NCI-H1930 (cell line): ENCODE measurements around the gene NAP1L1.

ENCODE experiments used
- DNase-seq, 2 experiments: peaks; one replicate each; lab custom pipeline; 2025; lab: John Stamatoyannopoulos, UW

The NAP1L1 gene

DNA sequence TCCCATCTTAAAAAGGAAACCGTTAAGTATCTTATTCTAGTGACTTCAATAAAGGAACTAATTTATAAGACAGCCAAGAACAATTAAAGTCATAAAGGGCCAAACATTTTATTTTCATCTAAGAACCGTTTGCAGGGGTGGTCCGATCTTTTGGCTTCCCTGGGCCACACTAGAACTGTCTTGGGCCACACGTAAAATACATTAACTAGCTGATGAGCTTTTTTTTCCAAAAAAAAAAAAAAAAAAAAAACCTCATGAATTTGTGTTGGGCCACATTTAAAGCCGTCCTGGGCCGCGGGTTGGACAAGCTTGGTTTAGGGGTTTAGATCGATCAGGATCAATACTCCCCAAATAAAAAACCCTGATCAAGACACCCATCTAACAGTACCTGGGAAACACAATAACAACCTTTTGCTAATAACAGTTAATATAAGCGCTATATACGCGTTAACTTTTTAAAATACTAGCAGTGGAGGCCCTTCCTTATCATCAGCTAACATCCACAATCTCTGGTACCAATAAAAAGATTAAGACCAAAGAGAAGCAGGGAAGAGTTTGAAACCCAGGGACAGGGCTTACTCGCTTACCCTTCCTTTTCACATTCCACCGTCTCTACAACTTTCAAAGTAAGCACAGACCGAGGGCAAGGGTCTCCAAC, 1.1 kb downstream of the NAP1L1 start:
- no peak for DNase-seq

DNA sequence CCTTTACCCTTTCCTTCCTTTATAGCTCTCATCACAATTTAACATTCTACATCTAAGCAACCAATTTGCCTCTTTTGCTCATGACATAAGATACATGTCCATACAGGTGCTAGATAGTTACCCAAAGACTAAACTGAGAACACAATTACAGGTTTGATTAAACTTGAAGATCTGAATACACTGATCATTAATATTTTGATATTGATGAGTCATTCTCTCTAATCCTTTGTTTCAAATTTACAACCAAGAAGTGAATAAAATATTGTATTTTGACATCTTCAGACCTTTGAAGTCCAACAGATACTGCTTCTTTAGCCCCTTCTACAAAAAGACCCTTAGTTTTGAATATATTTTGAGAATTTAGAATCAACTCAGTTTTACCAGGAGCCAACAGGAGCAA, 2.6 kb downstream of the NAP1L1 start:
- DNase-seq = no peak

DNA sequence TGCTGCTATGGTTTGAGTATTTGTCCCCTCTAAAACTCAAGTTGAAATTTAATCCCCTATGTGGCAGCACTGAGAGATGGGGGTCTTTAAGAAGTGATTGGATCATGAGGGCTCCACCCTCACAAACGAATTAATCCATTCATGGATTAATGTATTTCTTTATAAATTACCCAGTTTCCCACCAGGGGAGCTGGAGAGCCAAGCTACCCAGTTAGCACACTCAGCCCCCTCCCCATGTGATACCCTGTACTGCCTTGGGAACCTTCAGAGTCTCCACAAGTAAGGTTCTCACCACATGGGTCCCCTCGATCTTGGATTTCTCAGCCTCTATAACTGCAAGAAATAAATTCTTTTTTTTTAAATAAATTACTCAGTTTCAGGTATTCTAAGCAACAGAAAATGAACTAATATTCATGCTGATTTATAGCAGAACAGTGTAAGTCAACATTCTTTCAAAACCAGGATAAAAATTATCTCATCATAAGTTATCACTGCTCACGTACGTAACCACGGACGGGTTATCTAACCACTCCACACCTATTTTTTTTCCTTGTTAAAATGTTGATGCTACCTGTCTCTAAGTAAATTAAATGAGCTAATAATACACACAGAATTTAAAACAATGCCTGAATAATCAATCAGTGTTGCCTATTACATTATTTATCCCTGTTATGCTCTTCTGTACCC, 3.6 kb downstream of the NAP1L1 start:
- no peak for DNase-seq

DNA sequence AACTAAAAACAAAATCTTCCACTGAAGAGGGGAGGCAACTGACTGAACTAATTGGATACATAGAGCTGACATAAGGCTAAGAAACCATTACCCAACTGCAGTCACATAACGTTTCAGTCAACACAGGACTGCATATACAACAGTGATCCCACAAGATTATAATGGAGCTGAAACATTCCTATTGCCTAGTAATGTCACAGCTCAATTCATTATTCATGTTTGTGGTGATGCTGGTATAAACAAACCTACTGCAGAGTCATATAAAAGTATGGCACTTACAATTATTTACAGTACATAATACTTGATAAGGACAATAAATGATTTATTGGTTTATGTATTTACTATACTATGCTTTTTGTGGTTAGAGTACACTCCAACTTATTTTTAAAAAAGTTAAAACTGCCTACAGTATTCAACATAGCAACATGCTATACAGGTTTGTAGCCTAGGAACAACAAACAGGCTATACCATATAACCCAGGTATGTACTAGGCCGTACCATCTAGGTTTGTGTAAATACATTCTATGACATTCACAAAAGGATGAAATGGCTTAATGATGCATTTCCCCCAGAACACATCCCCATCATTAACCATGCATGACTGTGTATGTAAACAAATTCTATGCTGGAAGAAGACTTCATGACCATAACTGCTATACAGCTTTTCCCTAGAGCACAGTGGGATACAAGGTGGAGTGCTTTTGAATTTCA, 4.3 kb downstream of the NAP1L1 start:
- DNase-seq = no peak

DNA sequence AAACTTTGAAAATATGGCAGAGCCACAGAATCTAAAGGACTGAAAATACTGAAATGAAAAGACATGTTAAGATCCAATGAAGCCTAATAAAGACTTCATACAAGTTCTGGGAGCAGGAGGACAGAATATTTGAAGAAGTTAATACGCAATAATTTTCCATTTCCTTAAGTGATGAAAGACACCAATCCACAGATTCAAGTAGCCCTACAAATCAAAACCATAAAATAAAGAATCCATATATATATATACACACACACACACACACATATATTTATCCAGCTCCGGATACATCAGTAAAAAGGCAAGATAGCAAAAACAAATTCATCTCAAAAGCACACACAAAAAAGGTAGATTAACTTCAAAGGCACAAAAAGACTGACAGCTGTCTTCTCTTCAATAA, 5.7 kb downstream of the NAP1L1 start:
- no peak for DNase-seq

DNA sequence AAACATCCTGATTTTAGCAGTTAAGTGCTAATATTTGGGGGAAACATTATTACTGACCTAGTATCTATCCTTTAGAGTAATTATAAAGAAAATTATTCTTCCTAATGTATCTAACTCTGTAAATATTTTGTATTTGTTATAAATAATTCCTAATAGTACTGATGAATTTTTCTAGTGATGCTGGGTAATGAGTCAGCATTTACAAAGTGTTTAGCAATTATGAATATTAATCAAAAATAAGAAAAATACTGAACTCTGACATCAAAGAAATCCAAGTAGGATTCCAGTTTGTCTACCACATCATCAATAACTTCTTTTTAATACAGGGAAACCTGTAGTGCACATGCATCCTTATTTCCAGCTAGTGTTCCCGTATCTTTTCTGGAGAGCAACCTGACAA, 9.0 kb downstream of the NAP1L1 start:
- no peak for DNase-seq

DNA sequence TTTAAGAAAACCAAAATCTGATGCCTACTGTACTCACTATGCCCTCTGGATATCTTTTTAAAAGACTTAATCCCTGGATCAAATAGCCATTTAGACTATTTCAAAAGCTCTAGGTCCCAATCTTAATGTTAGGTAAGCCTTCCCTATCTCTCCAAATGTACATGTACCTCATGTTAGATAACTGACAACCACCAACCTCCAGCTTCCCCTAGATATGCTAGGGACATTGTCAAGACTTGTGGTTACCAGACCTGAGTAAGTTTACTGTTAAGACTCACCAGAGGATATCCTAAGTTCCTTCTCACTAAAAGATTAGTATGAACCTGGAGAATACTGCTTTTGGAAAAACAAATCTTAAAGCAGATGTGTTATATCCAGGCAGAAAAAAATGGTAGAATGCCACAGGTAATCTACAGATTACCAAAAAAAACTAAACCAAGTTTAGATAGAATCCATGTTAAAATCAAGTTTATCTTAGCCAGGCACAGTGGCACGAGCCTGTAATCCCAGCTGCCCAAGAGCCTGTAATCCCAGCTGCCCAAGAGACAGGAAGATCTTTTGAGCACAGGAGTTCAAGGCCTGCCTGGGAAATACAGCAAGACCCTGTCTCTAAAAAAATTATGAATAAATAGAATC, 9.7 kb downstream of the NAP1L1 start:
- no peak for DNase-seq

DNA sequence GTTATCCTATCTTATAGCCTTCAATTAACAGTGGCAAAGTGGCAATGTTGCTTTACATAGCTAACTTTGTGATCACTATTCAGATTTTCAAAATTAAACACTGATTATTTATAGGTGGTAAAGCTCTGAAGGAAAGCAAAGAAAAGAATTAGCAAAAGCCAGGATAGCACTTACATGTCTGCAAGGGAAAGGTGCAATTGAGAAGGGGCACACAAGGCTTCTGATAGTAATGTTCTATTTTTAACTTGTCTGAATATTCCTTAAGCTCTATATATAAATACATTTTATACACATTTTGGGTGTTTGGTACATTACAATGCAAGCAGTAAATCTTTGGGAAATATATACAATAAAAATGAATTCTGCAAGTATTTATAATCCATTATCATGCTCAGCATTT, 10.9 kb downstream of the NAP1L1 start:
- DNase-seq = no peak

DNA sequence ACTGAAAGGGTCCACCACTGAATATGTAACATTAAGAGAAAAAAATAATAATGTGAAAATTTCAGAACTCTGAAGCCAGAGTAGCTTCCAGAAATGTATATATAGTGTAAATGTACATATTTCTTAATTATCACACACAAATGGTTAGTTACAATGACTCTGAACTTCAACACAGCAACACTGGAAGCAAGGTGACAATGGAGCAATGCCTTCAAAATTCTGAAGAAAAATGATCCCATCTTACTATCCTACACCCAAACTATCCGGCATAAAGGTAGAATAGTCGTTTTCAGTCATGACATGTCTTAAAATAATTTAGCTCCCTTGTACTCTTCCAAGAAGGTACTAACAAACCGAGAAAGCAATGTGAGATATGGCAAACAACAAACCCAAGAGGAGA, 11.9 kb downstream of the NAP1L1 start:
- DNase-seq = no peak

DNA sequence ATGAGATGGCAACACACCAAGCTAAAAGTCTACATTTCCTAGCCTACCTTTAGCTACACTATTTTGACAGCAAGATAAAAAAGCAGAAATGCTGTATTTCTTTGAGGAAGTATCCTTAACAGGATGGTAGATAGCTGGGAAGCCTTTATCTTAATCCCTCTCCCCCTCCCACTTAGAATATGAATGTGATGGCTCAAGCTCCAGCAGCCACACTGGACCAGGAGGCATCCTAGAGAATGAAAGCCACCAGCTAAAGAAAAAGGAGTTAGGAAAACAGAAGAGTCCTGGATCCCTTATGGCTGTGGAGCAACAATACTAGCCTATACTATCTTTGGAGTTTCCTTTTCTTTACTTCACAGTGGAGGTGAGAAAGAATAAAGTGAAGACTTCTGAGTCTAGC, 15.1 kb downstream of the NAP1L1 start:
- no peak for DNase-seq

DNA sequence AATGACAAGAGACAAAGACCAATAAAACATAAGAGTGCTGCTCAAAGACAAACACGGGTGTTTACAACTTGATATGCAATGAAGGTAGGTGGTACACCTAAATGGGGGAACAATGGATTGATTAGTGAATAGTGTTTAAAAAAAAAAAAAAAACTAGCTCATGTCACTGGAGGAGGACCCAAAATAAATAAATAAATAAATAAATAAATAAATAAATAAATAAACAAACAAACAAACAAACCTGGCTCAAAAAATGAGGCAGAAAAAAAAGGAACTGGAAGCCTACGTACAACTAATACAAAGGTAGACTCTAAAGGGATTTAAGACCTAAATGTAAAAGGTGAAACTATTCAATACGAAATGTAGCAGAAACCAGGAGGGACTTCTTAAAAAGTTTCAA, 18.6 kb downstream of the NAP1L1 start:
- DNase-seq = no peak

DNA sequence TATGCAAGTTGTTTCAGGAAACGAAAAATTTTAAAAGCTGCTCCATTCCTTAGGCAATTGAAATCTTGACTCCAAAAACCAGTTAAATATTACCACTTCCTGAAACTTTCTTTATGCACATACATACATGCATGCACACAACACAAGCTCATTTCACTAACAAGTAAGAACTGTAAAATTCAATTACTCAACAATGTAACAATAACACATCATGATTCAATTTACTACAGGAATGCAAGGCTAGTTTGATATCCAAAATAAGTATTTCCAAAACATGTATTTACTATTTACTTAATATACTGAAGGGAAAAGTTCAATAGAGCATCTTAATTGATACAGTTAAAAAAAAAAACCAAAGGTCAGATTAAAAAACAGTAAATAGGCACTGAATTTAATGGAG, 19.6 kb downstream of the NAP1L1 start:
- no peak for DNase-seq

DNA sequence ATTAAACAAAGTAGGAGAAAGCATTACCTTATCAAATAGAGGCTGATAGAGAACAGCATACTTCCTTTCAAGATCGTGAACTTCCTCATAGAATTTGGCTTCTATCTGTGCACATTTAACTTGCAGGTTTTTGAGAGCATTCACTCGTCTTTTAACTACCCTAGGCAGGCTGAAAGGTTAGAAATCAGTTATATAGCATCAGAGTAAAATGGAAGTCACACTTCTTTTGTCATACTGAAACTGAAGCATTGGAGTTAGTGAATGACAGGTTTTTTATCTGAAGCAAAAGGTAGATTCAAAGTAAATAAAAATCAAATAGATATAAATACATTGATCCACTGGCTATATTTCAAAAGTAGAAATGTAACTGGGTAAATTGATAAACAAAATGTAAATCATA, 24.4 kb downstream of the NAP1L1 start:
- no peak for DNase-seq

DNA sequence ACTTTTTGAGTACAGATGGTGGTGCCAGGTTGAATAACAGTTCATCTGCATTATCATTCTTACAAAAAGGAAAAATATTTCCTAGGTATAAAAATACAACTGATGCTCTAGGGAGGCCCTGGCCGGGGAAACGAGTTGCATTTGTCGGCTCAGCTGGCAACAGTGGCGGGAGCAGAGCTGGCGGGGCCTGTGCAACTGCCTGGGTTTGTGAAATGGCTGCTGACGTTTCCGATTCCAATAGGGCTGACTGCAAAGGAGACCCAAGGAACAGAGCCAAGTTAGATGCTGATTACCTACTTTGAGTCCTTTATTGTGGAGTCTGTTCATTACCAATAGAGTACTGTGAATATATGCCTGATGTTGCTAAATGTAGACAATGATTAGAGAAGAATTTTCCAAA, 27.2 kb downstream of the NAP1L1 start:
- no peak for DNase-seq

DNA sequence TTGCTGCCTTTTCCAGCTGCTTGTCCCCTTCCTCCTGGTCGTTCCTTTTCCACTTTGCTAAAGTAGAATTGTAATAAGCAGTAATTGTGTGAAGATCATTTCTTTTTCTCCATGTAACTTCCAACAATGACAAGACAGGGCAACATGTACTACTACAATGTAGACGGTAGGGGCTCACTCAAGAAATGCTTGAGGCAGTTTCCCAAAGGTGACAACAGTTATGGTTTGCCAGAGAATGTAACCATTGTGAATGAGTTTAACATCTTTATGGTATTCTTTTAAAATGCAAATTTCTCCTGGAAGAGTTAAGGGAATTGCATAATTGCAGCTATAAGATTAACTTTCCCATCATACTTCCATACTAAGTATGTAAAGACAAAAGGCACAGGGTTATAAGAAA, 29.1 kb downstream of the NAP1L1 start:
- DNase-seq = no peak

DNA sequence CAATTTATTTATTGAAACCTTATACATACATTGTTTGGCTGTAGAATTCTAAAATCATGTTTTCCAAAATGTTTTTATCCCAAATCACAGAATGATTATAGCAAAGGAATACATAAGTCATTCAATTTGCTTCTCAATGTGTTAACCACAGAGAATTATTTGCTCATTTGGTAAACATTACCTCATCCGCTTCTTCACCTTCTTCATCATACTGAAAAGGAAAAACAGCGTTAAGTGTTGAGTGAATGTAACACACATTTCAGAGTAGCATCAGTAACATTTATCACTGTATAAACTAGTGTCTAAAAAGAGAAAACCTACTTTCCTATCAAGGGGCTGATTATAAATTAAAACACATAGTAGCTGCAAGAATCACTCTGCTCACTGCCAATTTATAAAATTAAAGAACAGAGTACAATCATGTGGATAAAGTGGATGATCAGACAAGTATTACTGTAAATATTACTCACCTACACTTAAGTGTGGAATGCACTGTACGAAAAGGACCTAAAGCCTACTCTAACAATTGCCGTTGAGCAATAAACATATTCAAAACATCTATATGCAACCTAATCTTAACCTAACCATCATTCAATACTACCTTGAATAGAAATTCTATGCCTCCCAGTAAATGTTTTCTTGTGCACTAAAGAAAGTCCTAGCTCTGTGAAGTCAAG, 34.8 kb downstream of the NAP1L1 start:
- DNase-seq = no peak

DNA sequence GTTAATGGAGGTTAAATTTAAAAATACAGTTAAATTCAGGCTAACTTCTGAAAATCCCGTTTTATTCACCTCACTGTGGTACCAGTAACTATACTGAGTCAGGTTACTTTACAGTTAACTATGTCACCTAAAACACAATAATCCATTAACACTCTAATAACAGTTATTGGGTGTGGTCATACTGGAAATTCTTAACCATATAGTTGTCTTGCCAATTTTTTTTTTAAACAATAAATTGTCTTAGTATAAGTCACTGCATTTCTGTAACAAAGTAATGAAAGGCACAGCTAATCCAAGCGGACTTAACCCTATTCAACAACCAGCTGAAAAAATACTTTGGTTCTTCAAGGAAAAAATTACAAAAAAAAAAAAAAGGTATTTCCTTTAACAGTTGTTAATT, 36.7 kb downstream of the NAP1L1 start:
- no peak for DNase-seq

DNA sequence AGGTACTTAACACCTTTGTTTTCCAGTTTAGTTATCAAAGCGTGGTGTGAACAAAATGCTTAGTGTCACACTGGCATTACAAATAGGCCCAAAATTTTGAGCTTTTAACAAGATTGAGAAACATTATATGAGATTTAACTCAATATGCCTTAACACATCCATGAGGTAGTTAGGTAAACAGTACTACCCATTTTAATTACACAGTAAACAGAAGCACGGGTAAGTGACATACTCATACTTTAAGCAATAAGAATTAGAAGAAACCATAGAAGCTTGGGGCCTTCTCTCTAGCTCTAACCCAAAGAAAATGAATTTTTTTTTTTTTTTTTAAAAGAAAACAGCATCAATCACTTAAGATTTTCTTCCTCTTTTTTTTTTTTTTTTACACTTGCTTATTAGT, 37.4 kb downstream of the NAP1L1 start:
- DNase-seq = no peak

DNA sequence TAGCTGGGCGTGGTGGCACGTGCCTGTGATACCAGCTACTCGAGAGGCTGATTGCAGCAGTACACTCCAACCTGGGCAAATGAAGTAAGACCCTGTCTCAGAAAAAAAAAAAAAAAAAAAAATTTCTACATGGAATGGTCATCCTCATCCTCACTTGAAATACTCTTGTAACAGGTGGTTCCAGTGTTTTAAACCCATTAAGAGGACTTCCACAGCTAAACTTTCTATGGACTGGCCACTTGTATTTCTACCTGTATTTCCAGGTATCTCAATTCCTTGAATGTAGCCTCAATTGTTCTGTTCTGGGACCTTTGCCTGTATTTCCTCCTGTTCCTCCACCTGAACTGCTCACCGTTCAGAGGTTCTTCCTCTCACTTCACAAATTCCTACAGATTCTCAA, 41.1 kb downstream of the NAP1L1 start:
- no peak for DNase-seq

DNA sequence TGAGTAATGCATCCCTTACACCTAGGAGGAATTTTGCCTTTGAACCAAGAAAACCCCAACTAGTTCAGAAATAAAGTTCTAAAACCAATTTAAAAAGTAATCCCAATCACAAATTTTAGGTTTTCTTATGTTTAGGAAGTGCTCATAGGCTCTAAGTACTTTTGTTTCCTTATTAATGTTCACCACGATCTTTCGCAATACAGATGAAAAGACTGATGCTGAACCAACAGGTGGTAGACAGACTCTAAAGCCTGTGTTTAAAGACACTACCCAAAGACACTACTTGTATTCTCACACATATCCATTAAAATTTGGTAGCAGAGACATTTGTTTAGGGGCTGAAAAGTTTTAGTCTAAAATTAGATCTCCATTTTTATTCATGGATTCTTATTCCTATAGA, 42.3 kb downstream of the NAP1L1 start:
- DNase-seq = no peak

DNA sequence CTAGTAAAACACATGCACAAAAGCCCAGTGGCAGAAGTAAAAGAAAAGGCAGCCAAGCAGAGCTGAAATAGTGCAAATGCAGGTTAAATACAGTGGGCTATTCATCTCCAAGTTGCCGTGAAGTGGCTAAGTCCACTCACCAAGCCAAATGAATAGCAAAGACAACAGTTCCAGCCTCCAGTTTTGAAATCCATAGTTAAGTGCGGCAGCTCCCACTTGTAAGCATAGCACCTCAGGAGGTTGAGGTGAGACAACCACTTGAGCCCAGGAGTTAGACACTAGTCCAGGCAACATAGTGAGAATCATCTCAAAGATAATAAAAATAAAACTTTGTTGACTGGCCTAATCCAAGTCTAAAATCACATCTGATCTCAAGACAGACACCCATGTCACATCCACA, 43.1 kb downstream of the NAP1L1 start:
- DNase-seq = no peak

DNA sequence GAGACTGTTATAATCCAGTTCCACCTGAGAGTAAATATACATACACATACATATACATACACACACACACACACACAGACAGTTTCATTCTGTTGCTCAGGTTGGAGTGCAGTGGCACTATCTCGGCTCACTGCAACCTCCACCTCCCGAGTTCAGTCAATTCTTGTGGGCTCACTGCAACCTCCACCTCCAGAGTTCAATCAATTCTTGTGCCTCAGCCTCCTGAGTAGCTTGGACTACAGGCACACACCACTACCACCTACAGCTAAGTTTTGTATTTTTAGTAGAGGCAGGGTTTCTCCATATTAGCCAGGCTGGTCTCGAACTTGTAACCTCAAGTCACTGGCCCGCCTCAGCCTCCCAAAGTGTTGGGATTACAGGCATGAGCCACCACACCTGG, 44.0 kb downstream of the NAP1L1 start:
- no peak for DNase-seq

DNA sequence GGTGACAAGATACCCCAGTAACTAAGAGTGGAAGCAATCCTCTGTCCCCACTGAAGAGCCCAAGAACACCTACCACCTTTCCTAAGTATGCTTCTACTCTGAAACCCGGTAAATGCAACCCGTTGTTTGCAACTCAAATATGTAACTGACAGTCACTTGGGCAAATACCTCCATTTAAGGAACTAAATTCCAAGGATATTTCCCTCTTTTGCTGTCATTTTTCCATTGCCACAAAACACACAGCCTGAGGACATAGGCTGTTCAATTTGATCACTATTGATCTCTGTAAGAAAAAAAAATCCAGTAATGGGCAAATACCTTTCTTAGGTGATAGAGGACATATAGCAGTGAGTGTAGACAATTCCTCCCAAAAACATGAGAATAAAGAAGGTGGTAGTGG, 46.3 kb downstream of the NAP1L1 start:
- DNase-seq = no peak
